GM19099 (cell line): ENCODE measurements around the gene ZNF260.

Experiments
- POLR2A ChIP-seq: IDR thresholded peaks from 3 replicates; pipeline ENCODE4 v1.6.1; 2011; ENCODE audit warnings: low read depth; ENCODE audit not compliant: insufficient read length; ENCODE audit errors: extremely low read depth

ZNF260 gene

DNA sequence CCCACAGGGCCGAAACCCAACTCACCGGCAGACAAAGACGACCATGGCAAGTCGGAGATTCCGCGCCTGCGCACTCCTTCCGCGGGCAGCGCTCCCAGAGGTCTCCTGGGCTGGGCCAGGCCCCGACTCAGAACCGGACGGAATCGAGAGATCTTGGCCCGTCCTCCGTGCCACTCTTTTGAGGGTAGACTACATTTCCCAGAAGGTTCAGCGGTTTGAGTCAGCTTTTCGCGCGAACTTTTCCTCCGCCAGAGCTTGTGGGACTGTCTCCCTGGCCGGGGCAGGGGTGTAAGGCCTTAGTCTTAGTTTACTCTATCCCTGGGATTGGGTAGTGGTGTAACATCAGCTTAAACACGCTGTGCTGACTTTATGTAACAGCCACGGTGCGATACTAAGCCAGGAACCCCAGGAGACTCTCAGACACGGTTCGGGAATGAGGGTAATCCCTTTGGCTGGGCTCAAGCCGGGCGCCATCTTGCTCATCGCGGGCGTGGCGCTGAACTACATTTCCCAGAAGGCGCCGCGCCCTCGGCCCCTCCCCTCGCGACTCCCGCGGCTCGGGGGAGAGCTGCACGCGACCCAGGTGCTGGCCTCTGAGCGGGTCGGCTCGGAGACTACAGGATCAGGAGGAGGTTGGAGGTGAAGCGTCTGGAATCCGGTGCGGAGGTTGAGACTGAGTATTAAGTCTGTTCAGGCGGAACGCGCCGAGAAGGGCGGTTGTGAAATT lies at the start of gene ZNF260:
TSS of gene ZNF260 (minus strand) at position 78 of the 727 bp plus-strand sequence. CDS start 13,033 bp downstream, outside the sequence.
- peak; percentile 81 for TF ChIP-seq POLR2A

DNA sequence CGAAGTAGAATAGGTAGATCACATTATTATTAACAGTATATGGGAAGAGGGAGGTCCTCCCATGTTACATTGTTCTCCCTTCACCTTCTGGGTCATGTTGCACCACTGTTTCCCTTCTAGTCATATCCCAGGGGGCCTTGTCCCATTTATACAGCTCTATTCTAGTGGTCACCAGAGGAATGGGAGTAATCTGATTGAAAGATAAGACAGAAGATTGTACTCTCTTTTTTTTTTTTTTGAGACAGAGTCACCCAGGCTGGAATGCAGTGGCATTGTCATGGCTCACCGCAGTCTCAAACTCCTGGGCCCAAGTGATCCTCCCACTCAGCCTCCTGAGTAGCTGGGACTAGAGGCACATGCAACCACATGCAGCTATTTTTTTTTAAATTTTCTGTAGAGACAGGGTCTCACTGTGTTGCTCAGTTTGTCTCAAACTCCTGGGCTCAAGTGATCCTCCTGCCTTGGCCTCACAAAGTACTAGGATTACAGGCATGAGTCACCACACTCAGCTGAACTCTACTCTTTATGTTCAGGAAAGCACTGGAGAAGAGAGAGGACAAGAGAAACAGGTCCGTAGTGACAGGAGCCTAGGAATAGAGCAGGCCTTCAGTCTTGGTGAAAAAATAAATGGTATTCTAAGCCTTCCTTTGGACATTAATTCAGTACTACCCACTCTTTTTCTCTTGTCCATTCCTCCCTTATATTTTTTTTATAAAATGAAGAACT lies 49.4 kb upstream of the ZNF260 start:
- TF ChIP-seq POLR2A, result no peak

DNA sequence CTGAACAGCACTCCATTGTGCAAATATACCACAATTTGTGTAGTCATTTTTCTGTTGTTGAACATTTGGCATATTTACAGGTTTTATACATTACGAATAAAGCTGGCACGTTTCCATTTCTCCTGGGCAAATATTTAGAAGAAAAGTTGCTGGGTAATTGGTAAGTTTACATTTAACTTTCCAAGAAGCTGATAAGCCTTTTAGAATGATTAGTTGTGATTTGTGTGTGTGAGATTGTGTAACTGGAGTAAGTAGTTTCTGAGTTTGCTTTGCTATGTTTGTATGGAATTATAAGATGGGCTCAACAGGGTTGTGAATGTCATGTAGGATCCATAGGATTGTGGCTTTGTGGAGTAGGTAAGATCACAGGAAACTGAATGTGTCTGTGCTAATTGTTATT lies 46.7 kb upstream of the ZNF260 start:
- TF ChIP-seq POLR2A, result no peak

DNA sequence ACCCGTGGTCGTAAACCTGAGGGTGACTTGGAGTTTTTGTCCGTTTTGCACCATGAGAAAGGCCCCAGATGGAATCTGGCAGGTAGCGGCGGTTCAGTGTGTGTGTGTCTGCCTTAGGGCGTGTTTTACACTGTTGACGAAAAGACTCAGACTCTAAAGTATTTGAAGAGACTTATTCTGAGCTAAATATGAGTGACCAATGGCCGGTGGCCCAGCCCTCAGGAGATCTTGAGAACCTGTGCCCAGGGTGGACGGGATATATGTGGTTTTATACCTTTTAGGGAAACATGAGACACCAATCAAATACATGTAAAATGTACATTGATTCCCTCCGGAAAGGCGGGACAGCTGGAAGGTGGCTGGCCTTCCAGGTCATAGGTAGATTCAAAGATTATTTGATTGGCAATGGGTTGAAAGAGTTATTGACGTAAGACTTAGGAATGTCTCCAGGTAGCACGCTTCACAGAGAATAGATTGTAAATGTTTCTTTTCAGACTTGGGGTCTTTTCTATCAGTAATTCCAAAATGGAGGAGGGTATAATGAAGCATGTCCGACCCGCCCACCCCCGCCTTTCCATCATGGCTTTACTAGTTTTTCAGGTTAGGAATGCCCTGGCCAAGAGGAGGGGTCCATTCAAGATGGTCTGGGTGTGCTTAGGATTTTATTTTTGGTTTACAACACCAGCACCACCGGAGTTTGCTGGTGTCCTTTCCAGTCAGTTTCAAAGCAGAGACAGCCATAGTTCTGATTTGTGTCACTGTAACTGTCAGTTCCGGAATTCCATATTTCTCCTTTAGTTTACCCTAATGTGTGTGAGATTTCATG lies 46.0 kb upstream of the ZNF260 start:
- TF ChIP-seq POLR2A, result no peak

DNA sequence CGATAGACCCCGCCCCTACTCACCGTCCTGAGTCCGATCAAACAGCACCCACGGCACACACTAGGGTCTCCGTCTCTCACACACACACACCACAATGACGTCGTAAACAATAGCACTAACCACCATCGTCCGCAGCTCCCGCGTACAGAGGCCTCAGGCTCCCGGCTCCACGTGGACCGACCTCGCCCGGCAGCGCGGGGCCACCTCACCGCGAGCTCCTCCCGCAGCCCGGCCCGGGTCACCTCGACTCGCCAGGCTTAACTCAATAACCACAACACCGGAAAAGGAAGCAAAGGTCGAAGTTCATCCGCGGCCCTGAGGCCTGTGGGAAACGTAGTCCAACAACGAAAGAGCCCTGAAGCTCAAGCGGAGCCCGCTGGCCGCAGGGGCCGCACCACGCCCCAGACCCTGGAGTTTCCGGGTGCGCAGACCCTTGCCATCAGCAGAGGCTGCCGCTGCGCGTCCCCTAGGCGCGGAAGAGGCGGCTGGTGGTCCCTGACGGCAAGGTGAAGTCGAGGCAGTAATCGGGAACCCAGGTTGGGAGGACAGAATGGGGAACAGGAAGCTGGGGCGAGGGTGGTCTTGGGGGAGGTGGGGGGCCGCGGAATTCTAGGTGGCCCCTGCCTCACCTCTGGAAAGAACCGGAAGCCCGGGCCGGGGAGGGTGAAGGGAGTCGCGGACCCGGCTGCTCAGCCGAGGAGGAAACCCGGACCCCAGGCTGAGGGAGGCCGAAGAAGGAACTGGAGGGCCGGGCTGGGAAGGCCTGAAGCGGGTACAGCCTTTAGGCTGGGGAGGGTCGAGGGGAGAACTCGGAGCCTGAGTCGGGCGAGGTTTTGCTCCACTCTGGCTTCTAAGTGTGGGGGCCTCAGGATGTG lies 45.2 kb upstream of the ZNF260 start, which contains the start of gene ZNF529:
TSS of gene ZNF529 (minus strand) at position 273 of the 875 bp plus-strand sequence. CDS start 946 bp downstream, outside the sequence.
- TF ChIP-seq POLR2A, result peak; percentile 90

DNA sequence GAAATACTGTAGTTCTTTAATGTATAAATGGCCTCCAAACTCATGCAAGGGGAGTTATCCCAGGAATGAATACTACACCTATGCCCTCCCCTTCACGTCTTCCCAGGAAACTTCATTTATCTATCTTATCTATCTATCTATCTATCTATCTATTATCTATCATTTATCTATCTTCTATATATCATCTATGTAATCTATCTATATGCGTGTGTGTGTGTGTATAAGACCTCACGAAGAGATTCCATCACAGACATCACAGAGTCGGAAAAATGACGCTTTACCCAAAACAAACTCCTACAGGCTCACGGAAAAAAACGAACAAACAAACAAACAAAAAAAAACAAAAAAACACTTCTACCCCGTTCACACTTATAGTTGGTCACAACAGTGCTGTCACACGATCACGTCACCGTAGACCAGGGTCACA lies 44.5 kb upstream of the ZNF260 start:
- TF ChIP-seq POLR2A, result no peak

DNA sequence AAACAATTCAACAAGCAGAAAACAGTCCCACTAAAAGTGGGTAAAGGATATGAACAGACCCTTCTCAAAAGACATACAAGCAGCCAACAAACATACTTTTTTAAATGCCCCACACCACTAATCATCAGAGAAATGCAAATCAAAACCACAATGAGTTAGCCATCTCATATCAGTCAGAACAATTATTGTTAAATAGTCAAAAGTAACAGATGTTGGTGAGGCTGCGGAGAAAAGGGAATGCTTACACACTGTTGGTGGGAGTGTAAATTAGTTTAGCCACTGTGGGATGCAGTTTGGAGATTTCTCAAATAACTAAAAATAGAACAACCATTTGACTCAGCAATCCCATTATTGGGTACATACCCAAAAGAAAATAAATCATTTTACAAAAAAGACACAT lies 36.3 kb upstream of the ZNF260 start:
- TF ChIP-seq POLR2A, result no peak

DNA sequence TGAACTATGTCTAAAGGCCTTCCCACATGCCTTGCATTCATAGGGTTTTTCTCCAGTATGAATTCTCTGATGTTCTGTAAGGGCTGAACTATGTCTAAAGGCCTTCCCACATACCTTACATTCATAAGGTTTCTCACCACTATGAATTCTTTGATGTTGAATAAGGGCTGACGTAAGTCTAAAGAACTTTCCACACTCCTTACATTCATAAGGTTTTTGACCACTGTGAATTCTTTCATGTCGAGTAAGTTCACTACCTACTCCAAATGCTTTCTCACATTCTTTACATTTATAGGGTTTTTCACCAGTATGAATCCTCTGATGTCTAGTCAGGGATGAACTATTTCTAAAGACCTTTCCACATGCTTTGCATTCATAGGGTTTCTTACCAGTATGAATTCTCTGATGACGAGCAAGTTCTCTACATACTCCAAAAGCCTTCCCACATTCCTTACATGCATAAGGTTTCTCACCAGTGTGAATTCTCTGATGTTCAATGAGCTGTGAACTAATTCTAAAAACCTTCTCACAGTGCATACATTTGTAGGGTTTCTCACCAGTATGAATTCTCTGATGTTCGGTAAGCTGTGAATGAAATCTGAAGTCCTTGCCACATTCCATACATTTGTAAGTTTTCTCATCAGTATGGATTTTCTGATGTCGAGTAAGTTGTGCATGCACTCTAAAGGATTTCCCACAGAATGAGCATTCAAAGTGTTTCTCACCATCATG lies 19.1 kb upstream of the ZNF260 start:
- no peak for TF ChIP-seq POLR2A

DNA sequence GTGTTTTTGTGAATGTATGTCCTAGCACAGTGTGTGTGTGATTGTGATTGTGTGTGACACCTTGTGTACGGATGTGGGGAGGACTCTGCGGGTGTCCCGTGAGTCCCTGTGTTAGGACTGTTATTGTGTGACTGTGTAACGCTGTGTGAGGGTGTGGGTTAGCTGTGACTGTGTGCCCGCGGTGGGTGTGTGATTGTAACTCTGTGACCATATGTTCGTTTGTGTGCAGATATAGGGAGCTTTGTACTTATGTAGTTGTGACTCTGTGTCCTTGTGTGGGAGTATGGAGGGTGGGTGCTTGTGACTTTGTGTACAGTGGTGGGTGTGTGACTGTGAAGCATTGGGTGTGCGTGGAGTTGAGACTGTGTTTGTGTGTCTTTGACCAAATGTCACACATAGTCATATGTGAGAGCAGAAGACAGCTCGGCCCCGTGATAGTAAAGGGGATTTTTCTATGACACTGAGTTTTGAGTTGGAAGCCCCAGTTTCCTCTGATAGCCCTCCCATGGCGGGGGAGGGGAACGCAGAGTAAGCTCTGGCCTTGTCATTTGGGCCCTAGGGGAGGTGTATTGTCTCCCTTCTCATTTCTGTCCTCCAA lies 949 bp upstream of the ZNF260 start:
- TF ChIP-seq POLR2A, result no peak

DNA sequence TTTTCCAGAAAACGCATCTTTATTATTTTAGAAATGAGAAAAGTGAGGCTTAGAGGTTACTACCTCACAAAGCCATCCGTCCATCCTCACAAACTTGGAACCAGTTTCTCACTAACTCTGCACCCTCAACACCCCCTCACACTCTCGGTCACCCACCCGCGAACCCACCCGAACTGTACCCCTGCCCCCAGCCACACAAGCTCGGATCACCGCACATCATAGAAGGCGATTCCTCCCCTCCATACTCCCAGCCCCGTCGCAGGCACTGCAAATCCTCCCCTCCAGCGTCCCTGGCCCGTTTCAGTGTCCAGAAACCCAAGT lies 238 bp downstream of the ZNF260 start:
- no peak for TF ChIP-seq POLR2A

DNA sequence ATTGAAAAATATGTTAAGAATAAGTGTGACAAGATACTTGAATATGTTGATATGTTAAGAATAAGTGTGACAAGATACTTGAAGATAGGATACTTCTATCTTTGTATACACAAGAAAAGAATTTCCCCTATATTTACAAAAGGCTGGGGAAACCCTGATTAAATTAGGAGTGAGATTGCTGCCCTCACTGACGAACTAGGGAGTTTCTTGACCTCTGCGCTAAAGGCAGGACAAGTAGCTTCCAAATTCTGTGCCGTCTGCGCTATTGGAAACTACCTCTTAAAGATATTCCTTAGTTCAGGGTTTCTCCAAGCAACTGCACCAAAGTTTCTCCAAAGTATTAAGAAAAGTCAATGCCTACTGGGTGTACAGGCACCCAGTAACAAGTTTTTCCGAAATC lies 730 bp downstream of the ZNF260 start:
- TF ChIP-seq POLR2A, result no peak

DNA sequence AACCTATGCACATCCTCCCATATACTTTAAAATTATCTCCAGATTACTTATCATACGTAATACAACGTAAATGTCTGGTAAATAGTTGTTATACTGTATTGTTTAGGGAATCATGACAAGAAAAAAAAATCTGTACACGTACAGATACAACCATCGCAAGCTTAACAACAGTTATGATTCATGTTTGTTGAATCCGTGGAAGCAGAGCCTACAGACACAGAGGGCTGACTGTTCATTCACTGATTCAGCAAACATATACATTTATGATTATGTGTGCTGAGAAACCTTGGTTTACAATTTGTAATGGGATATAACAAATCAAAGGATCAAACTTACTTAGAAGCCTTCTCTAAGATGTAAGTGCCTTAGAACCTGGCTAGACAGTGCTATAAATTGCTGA lies 1.5 kb downstream of the ZNF260 start:
- no peak for TF ChIP-seq POLR2A

DNA sequence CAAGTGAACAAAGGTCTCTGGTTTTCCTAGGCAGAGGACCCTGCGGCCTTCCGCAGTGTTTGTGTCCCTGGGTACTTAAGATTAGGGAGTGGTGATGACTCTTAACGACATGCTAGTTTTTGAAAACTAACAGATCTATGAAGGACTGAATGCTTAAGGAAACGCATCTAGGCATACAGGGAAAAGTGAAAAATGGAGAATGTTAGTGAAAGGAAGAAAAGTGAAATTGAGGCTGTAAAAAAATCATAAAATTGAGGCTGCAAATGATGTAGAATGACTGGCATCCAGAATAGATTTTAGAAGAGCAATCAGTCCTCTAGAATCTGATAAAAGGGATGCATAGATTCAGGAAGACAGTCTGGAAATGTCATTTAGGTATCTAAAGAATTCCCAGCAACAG lies 3.5 kb downstream of the ZNF260 start:
- TF ChIP-seq POLR2A, result no peak
